Measurements from ENCODE around the gene SERTAD1. TPM values are rescaled to one million over a fixed set of nuclear protein-coding genes. Genes with fewer than 3 reads are reported as not detected.

SERTAD1 gene
- total and polyA plus RNA-seq, 2 of the 8 experiments (the other 6 are each of a cell fraction or from before 2014, with no cell fraction given), result 5.4 to 6.6 TPM

GRCh38 chr19:40465557-40466218 lies 39.9 kb upstream of the SERTAD1 start, which contains the start of gene BLVRB (continued):
- TF ChIP-seq CHD7 (IDR thresholded peaks at IDR 0.05; ENCODE audit: insufficient replicate concordance, low read length) (no peak), SUZ12 (IDR thresholded peaks at IDR 0.05; ENCODE audit: low read length) (no peak), FOSL1 (IDR thresholded peaks at IDR 0.05; ENCODE audit: insufficient read depth, low read depth, low read length) (no peak), MAX (IDR thresholded peaks at IDR 0.05) (peak; percentile 19; the same call in 1 of the 2 replicates), CTBP2 (IDR thresholded peaks at IDR 0.05; ENCODE audit: borderline replicate concordance, insufficient read depth, insufficient read length, low read length) (no peak), PHF8 (conservative IDR thresholded peaks at IDR 0.05; ENCODE audit: low read depth, low read length) (peak; percentile 59; the same call in 1 of the 2 replicates), MAFK (IDR thresholded peaks at IDR 0.05; ENCODE audit: low read depth, low read length) (no peak), TCF12 (IDR thresholded peaks at IDR 0.05; ENCODE audit: low read depth, low read length) (no peak), BACH1 (IDR thresholded peaks at IDR 0.05; ENCODE audit: low read length) (peak; percentile 61), CBX8 (IDR thresholded peaks at IDR 0.05; ENCODE audit: borderline replicate concordance, low read depth, low read length) (no peak)
